HepG2 (cell line): Measurements from ENCODE around the gene PDLIM4. TPM values are rescaled to one million over a fixed set of nuclear protein-coding genes. Genes with fewer than 3 reads are reported as not detected.

Experiments used
- MAF1 ChIP-seq: sonication (generic); formaldehyde crosslinking; IDR thresholded peaks from 2 replicates; pipeline ENCODE4 v1.5.0; 2020; ENCODE audit warnings: missing genetic modification reagents, borderline replicate concordance
- NFIC ChIP-seq: IDR thresholded peaks from 2 replicates; pipeline ENCODE4 v1.6.1; 2012; ENCODE audit warnings: mild to moderate bottlenecking, low read length, inconsistent platforms
- NFKBIZ ChIP-seq: IDR thresholded peaks from 2 replicates; pipeline ENCODE4 v1.6.1; 2018; ENCODE audit warnings: missing genetic modification reagents, missing compliant biosample characterization
- PPARG ChIP-seq: conservative IDR thresholded peaks from 2 replicates; pipeline ENCODE4 v1.6.1; 2016; ENCODE audit warnings: missing biosample characterization, missing genetic modification reagents
- RBFOX2 ChIP-seq: fragments of 200-400 bp; formaldehyde crosslinking; IDR thresholded peaks from 2 replicates; pipeline ENCODE4 v1.6.1; 2017; ENCODE audit warnings: low read depth, mild to moderate bottlenecking, low read length
- SALL2 ChIP-seq: sonication (generic); formaldehyde crosslinking; IDR thresholded peaks from 2 replicates; pipeline ENCODE4 v1.8.1; 2023; ENCODE audit warnings: mild to moderate bottlenecking, missing genetic modification reagents, inconsistent platforms
- SAP130 ChIP-seq: IDR thresholded peaks from 2 replicates; pipeline ENCODE4 v1.6.1; 2016; ENCODE audit warnings: low read depth
- TARDBP ChIP-seq: sonication (generic); formaldehyde crosslinking; IDR thresholded peaks from 2 replicates; pipeline ENCODE4 v1.8.0; 2022; ENCODE audit warnings: mild to moderate bottlenecking, missing genetic modification reagents
- ZNF3 ChIP-seq: IDR thresholded peaks from 2 replicates; pipeline ENCODE4 v1.7.0; 2017; ENCODE audit warnings: inconsistent platforms
- ZNF354B ChIP-seq: sonication (generic); formaldehyde crosslinking; IDR thresholded peaks from 2 replicates; pipeline ENCODE4 v1.8.0; 2022; ENCODE audit warnings: mild to moderate bottlenecking, missing genetic modification reagents
- ZNF510 ChIP-seq: sonication (generic); formaldehyde crosslinking; IDR thresholded peaks from 2 replicates; pipeline ENCODE4 v1.4.0; 2020; ENCODE audit warnings: low read depth, mild to moderate bottlenecking, missing genetic modification reagents
- ZNF766 ChIP-seq: sonication (generic); formaldehyde crosslinking; IDR thresholded peaks from 2 replicates; pipeline ENCODE4 v1.5.0; 2020; ENCODE audit warnings: missing genetic modification reagents, borderline replicate concordance
- ZNF816 ChIP-seq: sonication (generic); formaldehyde crosslinking; IDR thresholded peaks from 2 replicates; pipeline ENCODE4 v1.8.0; 2022; ENCODE audit warnings: missing genetic modification reagents, mild to moderate bottlenecking, borderline replicate concordance
- ZNF839 ChIP-seq: sonication (generic); formaldehyde crosslinking; IDR thresholded peaks from 2 replicates; pipeline ENCODE4 v1.4.0; 2020; ENCODE audit warnings: missing genetic modification reagents, mild to moderate bottlenecking, borderline replicate concordance
- ZSCAN12 ChIP-seq: sonication (generic); formaldehyde crosslinking; IDR thresholded peaks from 2 replicates; pipeline ENCODE4 v1.9.0; 2021; ENCODE audit warnings: mild to moderate bottlenecking, missing genetic modification reagents
- ZSCAN21 ChIP-seq: sonication (generic); formaldehyde crosslinking; IDR thresholded peaks from 2 replicates; pipeline ENCODE4 v1.8.0; 2022; ENCODE audit warnings: mild to moderate bottlenecking, missing genetic modification reagents, moderate library complexity, borderline replicate concordance
- polyA plus RNA-seq, 8 experiments: library from polyadenylated mRNA; depleted of rRNA in 3 of 8; stranded (reverse) in 7 of 8; unstranded in 1 of 8; fragments of >200 nt; fragmentation: Illumina TruSeq in 4 of 8; extraction: Trizol in 4 of 8; gene quantifications; 2 replicates each; pipeline versions ENCODE4 v1.2.1 to v1.2.3, GENCODE V29; 2011 to 2016; ENCODE audit warnings: low read depth in 4 of 8, missing spikeins in 1 of 8, mixed read lengths in 1 of 8; ENCODE audit not compliant: insufficient read depth in 1 of 8
- total RNA-seq, 5 experiments: library from RNA; depleted of rRNA; stranded (reverse); fragments of >200 nt; fragmentation: Illumina TruSeq; extraction: Trizol; gene quantifications; 2 replicates each; pipeline ENCODE4 v1.2.3, GENCODE V29; 2016; ENCODE audit warnings: low read depth in 1 of 5
- TF ChIP-seq, protein P1 (sequence below): sonication (generic); formaldehyde crosslinking; IDR thresholded peaks from 2 replicates; pipeline ENCODE4 v1.9.0; 2022; ENCODE audit warnings: missing genetic modification reagents, mild to moderate bottlenecking, borderline replicate concordance
- TF ChIP-seq, protein P2 (sequence below): sonication (generic); formaldehyde crosslinking; IDR thresholded peaks from 2 replicates; pipeline ENCODE4 v1.8.1; 2023; ENCODE audit warnings: mild to moderate bottlenecking, missing genetic modification reagents
- TF ChIP-seq, protein P3 (sequence below): sonication (generic); formaldehyde crosslinking; IDR thresholded peaks from 2 replicates; pipeline ENCODE4 v1.4.0; 2020; ENCODE audit warnings: mild to moderate bottlenecking, missing genetic modification reagents
- TF ChIP-seq, protein P4 (sequence below): sonication (generic); formaldehyde crosslinking; IDR thresholded peaks from 2 replicates; pipeline ENCODE4 v1.8.0; 2023; ENCODE audit warnings: mild to moderate bottlenecking, missing genetic modification reagents
- TF ChIP-seq, protein P5 (sequence below): sonication (generic); formaldehyde crosslinking; IDR thresholded peaks from 2 replicates; pipeline ENCODE4 v1.9.0; 2022; ENCODE audit warnings: low read depth, missing genetic modification reagents

The PDLIM4 gene
- total and polyA plus RNA-seq, 2 of the 13 experiments (the other 11 are each of a cell fraction or from before 2014, with no cell fraction given): 1.1 to 2.3 TPM

DNA sequence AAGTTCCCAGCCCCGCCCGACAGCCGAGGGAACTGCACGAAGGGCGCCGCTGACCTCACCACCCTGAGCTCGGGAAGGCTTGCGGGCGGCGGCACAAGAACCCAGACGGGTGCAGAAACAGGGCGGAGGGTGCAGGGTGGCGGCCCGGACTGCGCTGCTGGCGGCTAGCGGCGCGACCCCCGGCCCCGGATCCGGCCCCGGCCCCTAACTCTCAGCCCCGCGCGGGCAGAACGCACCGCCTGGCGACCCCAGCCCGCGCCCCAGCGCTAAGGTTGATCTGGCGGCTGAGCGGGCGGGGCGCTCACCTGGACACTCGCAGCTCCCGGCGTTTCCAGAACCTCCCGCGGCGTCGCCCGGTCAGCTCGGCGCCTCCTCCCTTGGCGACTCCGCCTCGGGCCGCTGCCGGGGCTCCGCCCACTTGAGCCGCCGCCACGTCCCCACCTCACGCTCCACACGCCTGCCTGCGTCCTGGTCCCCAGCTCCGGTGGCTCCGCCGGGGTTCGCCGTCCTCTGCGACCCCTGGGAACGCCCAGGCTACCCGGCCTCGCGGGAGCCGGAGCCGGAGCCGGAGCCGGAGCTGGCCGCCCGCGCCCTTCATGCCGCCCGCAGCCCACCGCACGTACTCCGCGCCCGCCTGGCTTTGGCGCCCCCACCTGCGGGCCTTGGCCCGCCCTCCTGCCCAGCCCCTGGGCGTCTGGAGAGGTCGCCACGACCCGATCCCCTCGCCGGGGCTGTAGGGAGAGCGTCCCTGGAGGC lies 29.8 kb upstream of the PDLIM4 start, which contains the start of gene P4HA2 (continued):
- TF ChIP-seq ZNF816: 0 out of 2 replicates have a peak, but pooled peaks have one; percentile 21
- peak; percentile 50 for TF ChIP-seq SAP130 (CRISPR knock-in tag)
- TF ChIP-seq, protein P1, sequence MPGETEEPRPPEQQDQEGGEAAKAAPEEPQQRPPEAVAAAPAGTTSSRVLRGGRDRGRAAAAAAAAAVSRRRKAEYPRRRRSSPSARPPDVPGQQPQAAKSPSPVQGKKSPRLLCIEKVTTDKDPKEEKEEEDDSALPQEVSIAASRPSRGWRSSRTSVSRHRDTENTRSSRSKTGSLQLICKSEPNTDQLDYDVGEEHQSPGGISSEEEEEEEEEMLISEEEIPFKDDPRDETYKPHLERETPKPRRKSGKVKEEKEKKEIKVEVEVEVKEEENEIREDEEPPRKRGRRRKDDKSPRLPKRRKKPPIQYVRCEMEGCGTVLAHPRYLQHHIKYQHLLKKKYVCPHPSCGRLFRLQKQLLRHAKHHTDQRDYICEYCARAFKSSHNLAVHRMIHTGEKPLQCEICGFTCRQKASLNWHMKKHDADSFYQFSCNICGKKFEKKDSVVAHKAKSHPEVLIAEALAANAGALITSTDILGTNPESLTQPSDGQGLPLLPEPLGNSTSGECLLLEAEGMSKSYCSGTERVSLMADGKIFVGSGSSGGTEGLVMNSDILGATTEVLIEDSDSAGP (CRISPR knock-in tag): peak; percentile 61
- TF ChIP-seq ZNF839 (CRISPR knock-in tag): no peak
- TF ChIP-seq ZNF766: peak; percentile 60; the same call in 1 of the 2 replicates
- TF ChIP-seq NFKBIZ (CRISPR knock-in tag): 0 out of 2 replicates have a peak, but pooled peaks have one; percentile 31
- no peak for TF ChIP-seq NFIC
- TF ChIP-seq ZSCAN21 (CRISPR knock-in tag): peak; percentile 74; the same call in 1 of the 2 replicates
- TF ChIP-seq RBFOX2: peak; percentile 96
- TF ChIP-seq, protein P2, sequence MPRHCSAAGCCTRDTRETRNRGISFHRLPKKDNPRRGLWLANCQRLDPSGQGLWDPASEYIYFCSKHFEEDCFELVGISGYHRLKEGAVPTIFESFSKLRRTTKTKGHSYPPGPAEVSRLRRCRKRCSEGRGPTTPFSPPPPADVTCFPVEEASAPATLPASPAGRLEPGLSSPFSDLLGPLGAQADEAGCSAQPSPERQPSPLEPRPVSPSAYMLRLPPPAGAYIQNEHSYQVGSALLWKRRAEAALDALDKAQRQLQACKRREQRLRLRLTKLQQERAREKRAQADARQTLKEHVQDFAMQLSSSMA (CRISPR knock-in tag): no peak; the same call in 1 of the 2 replicates
- TF ChIP-seq, protein P3, sequence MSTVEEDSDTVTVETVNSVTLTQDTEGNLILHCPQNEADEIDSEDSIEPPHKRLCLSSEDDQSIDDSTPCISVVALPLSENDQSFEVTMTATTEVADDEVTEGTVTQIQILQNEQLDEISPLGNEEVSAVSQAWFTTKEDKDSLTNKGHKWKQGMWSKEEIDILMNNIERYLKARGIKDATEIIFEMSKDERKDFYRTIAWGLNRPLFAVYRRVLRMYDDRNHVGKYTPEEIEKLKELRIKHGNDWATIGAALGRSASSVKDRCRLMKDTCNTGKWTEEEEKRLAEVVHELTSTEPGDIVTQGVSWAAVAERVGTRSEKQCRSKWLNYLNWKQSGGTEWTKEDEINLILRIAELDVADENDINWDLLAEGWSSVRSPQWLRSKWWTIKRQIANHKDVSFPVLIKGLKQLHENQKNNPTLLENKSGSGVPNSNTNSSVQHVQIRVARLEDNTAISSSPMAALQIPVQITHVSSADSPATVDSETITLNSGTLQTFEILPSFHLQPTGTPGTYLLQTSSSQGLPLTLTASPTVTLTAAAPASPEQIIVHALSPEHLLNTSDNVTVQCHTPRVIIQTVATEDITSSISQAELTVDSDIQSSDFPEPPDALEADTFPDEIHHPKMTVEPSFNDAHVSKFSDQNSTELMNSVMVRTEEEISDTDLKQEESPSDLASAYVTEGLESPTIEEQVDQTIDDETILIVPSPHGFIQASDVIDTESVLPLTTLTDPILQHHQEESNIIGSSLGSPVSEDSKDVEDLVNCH (CRISPR knock-in tag): no peak
- TF ChIP-seq ZSCAN12 (CRISPR knock-in tag): no peak
- TF ChIP-seq PPARG: 0 out of 2 replicates have a peak, but pooled peaks have one; percentile 9
- TF ChIP-seq, protein P4, sequence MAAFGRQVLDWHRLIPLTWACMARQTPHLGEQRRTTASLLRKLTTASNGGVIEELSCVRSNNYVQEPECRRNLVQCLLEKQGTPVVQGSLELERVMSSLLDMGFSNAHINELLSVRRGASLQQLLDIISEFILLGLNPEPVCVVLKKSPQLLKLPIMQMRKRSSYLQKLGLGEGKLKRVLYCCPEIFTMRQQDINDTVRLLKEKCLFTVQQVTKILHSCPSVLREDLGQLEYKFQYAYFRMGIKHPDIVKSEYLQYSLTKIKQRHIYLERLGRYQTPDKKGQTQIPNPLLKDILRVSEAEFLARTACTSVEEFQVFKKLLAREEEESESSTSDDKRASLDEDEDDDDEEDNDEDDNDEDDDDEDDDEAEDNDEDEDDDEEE (CRISPR knock-in tag): peak; percentile 93; the same call in 1 of the 2 replicates
- TF ChIP-seq MAF1 (CRISPR knock-in tag): no peak
- TF ChIP-seq ZNF510 (CRISPR knock-in tag): peak; percentile 40; the same call in 1 of the 2 replicates
- TF ChIP-seq ZNF354B (CRISPR knock-in tag): no peak
- TF ChIP-seq, protein P5, sequence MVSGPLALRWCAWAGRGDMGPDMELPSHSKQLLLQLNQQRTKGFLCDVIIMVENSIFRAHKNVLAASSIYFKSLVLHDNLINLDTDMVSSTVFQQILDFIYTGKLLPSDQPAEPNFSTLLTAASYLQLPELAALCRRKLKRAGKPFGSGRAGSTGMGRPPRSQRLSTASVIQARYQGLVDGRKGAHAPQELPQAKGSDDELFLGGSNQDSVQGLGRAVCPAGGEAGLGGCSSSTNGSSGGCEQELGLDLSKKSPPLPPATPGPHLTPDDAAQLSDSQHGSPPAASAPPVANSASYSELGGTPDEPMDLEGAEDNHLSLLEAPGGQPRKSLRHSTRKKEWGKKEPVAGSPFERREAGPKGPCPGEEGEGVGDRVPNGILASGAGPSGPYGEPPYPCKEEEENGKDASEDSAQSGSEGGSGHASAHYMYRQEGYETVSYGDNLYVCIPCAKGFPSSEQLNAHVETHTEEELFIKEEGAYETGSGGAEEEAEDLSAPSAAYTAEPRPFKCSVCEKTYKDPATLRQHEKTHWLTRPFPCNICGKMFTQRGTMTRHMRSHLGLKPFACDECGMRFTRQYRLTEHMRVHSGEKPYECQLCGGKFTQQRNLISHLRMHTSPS: no peak
- no peak for TF ChIP-seq ZNF3 (CRISPR knock-in tag)
- TF ChIP-seq SALL2 (CRISPR knock-in tag): 0 out of 2 replicates have a peak, but pooled peaks have one; percentile 44
- peak; percentile 66; the same call in 1 of the 2 replicates for TF ChIP-seq TARDBP (CRISPR knock-in tag)
